GM18867 (cell line): Measurements from ENCODE around the gene HAPLN3.

ENCODE experiments used
- ATAC-seq: cut with Tn5 transposase; IDR thresholded peaks from one replicate; pipeline ENCODE4 v1.9.1; 2021; ENCODE audit warnings: mild to moderate bottlenecking, moderate library complexity; ENCODE audit not compliant: unreplicated experiment

HAPLN3 gene

GRCh38 chr15:88865498-88866099, 29.7 kb downstream of the HAPLN3 start:
- no peak for ATAC-seq

- no peak for ATAC-seq
Measured at GRCh38 chr15:88864861-88865497, 30.4 kb downstream of the HAPLN3 start.

GRCh38 chr15:88863412-88863811, 31.9 kb downstream of the HAPLN3 start:
- ATAC-seq, result no peak

- no peak for ATAC-seq
Measured at GRCh38 chr15:88860212-88860611, 35.1 kb downstream of the HAPLN3 start.

GRCh38 chr15:88859550-88859949, 35.8 kb downstream of the HAPLN3 start:
- ATAC-seq, result no peak

- no peak for ATAC-seq
Measured at GRCh38 chr15:88858934-88859333, 36.4 kb downstream of the HAPLN3 start.

- no peak for ATAC-seq
Measured at GRCh38 chr15:88852476-88852875, 42.9 kb downstream of the HAPLN3 start.

- ATAC-seq, result no peak
Measured at GRCh38 chr15:88849376-88850072, 45.8 kb downstream of the HAPLN3 start.

GRCh38 chr15:88848203-88848602, 47.1 kb downstream of the HAPLN3 start:
- ATAC-seq, result no peak

GRCh38 chr15:88847144-88847543, 48.2 kb downstream of the HAPLN3 start:
- no peak for ATAC-seq

- ATAC-seq, result no peak
Measured at GRCh38 chr15:88845616-88846015, 49.7 kb downstream of the HAPLN3 start.

- no peak for ATAC-seq
Measured at GRCh38 chr15:88844749-88845386, 50.5 kb downstream of the HAPLN3 start.

- no peak for ATAC-seq
Measured at GRCh38 chr15:88843334-88843733, 52.0 kb downstream of the HAPLN3 start.

- ATAC-seq, result no peak
Measured at GRCh38 chr15:88842156-88842555, 53.2 kb downstream of the HAPLN3 start.

- no peak for ATAC-seq
Measured at GRCh38 chr15:88841236-88841635, 54.1 kb downstream of the HAPLN3 start.

- ATAC-seq, result no peak
Measured at GRCh38 chr15:88839961-88840360, 55.4 kb downstream of the HAPLN3 start.

- no peak for ATAC-seq
Measured at GRCh38 chr15:88839146-88839545, 56.2 kb downstream of the HAPLN3 start.

GRCh38 chr15:88838667-88839066, 56.7 kb downstream of the HAPLN3 start:
- ATAC-seq, result no peak

GRCh38 chr15:88835646-88836045, 59.7 kb downstream of the HAPLN3 start:
- no peak for ATAC-seq

GRCh38 chr15:88835119-88835518, 60.2 kb downstream of the HAPLN3 start:
- ATAC-seq, result no peak

- ATAC-seq, result no peak
Measured at GRCh38 chr15:88834211-88834812, 61.0 kb downstream of the HAPLN3 start.
